Activated gamma-delta T cell treated with Interleukin-2 at 50 U/mL for 16 hours (primary cell): ENCODE data around the gene SAMM50.
"Not testable (repeated sequence)": the region's sequence is repeated elsewhere in the genome, so short reads cannot be mapped to it uniquely, and the experiment has no call there.

Experiments
- DNase-seq: peaks from one replicate; pipeline ENCODE4 v3.0.0-alpha.2; 2020

Gene SAMM50

DNA sequence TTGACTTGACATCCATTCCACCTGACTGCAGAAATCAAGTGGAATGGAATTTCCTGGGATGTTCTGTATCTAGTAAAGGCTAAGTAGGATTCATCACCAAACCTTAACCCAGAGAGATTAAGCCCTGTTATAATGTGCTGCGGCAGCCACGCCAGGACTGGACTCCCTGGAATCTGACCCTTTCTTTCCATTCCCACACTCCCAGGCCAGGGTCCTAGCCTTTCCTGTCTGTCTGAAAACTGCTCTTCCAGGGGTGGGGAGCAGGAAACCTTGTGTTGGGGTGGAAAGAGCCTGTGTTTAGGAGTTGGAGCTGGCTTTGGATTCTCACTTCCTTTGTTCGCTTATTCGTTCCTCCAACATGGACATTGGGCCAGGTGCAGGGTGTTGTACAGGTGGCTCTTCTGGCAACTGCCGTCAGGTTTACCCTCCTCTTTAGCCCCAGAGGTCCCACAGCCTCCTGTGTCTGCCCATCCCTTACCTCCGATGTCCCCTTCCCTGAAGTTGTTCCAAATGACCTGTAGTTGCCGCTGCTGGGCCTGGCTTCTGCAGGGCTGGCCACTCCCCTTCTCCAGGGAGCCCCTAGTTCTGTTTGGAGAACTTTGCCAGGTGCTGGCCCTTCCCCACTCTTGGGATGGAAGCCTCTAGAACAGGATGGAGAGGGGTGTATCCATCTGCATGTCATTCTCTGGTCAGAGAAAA is 48.3 kb downstream of the SAMM50 start:
- DNase-seq: no peak

GRCh38 chr22:44004104-44004460 is 48.8 kb downstream of the SAMM50 start:
- no peak for DNase-seq

DNA sequence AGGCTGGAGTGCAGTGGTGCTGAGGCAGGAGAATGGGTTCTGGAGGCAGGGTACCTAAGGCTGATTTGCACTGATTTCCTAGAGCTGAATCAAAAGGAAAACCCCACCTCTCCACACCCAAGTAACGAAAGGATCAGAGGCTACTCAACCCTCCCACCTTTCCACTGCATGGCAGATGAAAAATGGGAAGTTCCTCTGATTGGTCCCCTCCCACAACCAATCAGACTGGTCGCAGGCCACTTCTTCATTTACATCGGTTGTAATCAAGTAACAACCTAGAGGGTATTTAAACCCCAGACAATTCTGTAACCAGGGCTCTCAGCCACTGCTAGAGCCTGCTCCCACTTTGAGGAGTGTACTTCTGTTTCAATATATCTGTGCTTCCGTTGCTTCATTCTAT is 50.3 kb downstream of the SAMM50 start:
- no peak for DNase-seq

- no peak for DNase-seq
These were observed 56.9 kb downstream of the SAMM50 start for GRCh38 chr22:44012162-44012561.

GRCh38 chr22:44012591-44012990 is 57.3 kb downstream of the SAMM50 start:
- DNase-seq: no peak

GRCh38 chr22:44014241-44014640 is 59.0 kb downstream of the SAMM50 start:
- no peak for DNase-seq

- DNase-seq: not testable (repeated sequence)
These were observed 61.3 kb downstream of the SAMM50 start for GRCh38 chr22:44016586-44016985.

GRCh38 chr22:44018594-44018993 is 63.4 kb downstream of the SAMM50 start:
- DNase-seq: no peak

DNA sequence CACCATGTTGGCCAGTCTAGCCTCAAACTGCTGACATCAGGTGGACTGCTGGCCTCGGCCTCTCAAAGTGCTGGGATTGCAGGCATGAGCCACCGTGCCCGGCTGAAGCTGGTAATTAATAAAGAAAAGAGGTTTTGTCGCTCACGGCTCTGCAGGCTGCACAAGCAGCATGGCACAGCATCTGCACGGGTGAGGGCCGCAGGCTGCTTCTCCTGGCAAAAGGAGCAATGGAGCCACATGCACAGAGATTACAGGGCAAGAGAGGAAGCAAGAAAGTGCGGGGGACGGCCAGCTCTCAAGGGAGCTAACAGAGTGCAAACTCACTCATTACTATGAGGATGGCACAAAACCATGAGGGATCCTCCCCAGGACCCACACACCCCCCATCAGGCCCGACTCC is 64.2 kb downstream of the SAMM50 start:
- DNase-seq: no peak

- no peak for DNase-seq
These were observed 64.6 kb downstream of the SAMM50 start for GRCh38 chr22:44019846-44020245.

DNA sequence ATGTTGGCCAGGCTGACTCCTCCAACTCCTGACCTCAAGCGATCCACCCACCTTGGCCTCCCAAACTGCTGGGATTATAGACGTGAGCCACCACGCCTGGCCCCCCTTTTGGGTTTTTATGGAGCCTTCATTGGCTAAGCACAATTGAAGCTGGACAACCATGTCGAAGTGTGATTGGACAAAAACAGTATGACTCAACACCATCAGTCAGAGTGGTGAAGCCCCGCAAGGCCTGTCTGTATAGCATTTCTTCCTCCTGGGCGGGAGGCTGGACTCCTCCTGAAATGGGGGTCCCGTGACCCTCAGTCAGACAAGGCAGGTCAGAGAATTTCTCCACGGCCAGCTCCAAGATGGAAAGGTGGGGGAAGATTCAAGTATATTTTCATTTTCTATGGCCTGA is 65.7 kb downstream of the SAMM50 start:
- no peak for DNase-seq

DNA sequence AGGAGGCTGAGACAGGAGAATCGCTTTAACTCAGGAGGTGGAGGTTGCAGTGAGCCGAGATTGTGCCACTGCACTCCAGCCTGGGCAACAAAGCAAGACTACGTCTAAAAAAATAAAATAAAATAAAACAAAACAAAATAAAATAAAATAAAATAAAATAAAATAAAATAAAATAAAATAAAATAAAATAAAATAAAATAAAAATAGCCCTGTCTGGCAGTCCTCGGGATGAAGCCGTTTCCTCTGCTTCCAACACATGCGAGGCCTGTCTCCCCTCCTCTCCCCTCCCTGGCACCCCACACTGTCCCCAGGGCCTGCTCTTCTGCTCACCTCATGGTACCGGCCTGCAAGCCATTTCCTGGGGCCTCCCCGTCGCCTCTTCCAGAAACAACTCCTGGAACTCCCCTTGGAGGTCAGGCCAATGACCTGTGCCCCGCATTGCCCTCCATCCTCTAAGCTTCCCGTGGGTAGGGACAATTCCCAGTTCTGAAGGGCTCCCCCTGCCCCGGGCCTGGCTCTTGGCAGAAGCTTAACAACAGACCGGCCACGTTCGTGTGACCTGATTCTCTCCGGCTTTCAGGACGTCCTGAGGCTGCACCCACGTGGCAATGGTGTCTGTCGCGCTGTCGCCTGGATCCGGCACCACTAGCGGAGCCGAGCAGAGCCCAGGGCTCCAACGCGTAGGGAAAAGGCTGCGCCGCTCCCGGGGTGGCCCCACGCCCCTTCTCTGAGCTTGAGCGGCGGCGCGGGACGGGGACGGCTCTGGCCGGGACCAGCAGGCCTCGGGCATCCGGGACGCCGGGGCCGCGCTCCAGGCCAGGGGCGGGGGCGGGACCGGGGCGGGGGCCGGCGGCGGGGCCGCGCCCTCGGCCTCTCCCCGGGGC is 68.4 kb downstream of the SAMM50 start:
- peak; percentile 10 for DNase-seq

GRCh38 chr22:44024288-44024921 is 69.2 kb downstream of the SAMM50 start, which contains the start of gene PARVB:
Gene PARVB (plus strand): TSS chr22:44024302. CDS start chr22:44024340, 38 bp downstream.
- DNase-seq: no peak

GRCh38 chr22:44025171-44026065 is 70.2 kb downstream of the SAMM50 start:
- DNase-seq: no peak

- no peak for DNase-seq
These were observed 70.9 kb downstream of the SAMM50 start for GRCh38 chr22:44026066-44026629.

- peak; percentile 59 for DNase-seq
These were observed 71.6 kb downstream of the SAMM50 start for GRCh38 chr22:44026630-44027511.

DNA sequence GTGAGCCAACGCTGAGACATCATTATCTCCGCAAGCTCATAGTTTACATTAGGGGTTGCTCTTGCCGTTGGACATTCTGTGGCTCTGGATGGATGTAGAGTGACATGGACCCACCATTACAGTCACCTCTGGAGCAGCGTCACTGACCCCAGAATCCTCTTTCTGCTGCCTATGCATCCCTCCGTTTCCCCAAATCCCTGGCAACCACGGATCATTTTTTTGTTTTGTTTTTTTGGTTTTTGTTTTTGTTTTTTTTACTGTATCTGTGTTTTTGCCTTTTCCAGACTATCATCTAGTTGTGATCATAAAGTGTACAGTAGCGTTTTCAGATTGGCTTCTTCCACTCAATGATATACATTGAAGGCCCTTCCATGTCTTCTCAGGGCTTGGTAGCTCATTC is 72.8 kb downstream of the SAMM50 start:
- no peak for DNase-seq

DNA sequence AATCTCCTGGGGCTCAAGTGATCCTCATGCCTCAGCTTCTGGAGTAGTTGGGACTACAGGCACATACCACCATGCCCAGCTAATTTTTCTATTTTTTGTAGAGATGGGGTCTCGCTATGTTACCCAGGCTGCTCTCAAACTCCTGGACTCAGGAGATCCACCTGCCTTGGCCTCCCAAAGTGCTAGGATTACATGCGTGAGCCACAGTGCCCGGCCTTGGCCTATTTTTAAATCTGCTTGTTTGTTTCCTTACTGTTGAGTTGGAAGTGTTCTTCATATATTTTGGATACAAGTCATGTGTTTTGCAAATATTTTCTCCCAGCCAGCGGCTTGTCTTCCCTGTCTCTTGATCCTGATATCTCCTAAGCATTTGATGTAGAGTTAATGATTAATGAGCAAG is 73.8 kb downstream of the SAMM50 start:
- no peak for DNase-seq

GRCh38 chr22:44030051-44030701 is 74.9 kb downstream of the SAMM50 start:
- DNase-seq: no peak

- DNase-seq: no peak
These were observed 75.5 kb downstream of the SAMM50 start for GRCh38 chr22:44030702-44031082.
